BE2C (cell line): ENCODE measurements around the gene CCDC85B.

Experiments
- DNase-seq: peaks from one replicate; pipeline ENCODE4 v3.0.0-alpha.2; 2020
- H3K27me3 ChIP-seq: fragments of 250-450 bp; sonication (Bioruptor Pico); 2 replicates; pipeline ENCODE4 v1.5.1; 2020; ENCODE audit warnings: mild to moderate bottlenecking
- H3K36me3 ChIP-seq: fragments of 250-450 bp; sonication (Bioruptor Pico); 2 replicates; pipeline ENCODE4 v1.5.1; 2020; ENCODE audit warnings: mild to moderate bottlenecking
- H3K4me1 ChIP-seq: fragments of 250-450 bp; sonication (Bioruptor Pico); 2 replicates; pipeline ENCODE4 v1.5.1; 2020
- H3K4me3 ChIP-seq: 2 replicates; pipeline ENCODE4 v1.5.1; 2011; ENCODE audit warnings: low read depth, low read length
- H3K9me3 ChIP-seq: fragments of 250-450 bp; sonication (Bioruptor Pico); 2 replicates; pipeline ENCODE4 v1.5.1; 2020
- TF ChIP-seq, protein P1 (sequence below): IDR thresholded peaks from 2 replicates; pipeline ENCODE4 v1.5.1; 2012; ENCODE audit warnings: mild to moderate bottlenecking, low read depth, low read length

The CCDC85B gene

DNA sequence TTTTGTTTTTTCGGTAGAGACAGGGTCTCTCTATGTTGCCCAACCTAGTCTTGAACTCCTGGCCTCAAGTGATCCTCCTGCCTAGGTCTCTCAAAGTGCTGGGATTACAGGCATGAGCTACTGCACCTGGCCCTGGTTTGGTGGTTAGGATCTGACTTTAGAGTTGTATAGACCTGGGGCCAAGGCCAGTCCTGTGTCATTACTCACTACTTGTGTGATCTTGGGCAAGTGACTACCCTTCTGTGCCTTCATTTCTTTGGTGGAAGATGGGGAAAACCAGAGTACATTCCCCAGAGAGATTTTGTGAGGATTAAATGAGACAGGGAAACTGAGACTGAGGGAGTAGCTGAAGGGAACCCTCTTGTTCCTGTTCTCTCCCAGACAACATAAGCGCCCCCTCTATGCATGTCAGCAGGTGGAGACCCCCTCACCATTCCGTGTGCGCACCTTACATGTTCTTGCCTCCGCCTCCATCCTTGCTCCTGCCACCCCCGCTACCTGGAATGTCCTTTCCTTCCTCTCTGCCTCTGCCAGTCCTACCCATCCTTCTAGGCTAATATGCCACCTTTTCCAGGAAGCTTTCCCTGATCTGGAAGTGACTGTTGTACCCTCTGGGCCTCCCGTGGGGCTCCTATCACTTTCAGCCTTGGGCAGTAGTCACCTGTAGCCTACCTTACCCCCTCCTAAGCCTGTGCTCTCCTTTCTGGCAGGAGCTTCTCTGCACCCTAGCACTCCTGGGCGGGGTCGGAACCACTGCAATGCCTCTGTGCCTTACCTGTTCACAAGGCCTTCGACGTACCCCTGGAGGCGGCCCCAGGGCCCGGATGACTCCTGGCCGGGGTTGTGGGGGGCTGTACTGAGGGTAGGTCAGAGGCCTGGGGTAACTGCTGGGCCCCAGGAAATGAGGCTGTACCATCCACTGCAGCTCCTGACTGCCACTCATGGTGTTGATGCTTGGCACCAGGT lies 5.8 kb downstream of the CCDC85B start:
- H3K9me3 ChIP-seq, result no peaks in the 10 kb centered on the region; the same call in 1 of the 2 replicates
- no peaks in the 10 kb centered on the region; the same call in none of the 2 replicates for H3K4me1 ChIP-seq
- H3K27me3 ChIP-seq, result peaks cover 33% of the 10 kb centered on the region
- no peak for DNase-seq
- no peak overlapping the region for H3K4me3 ChIP-seq
- TF ChIP-seq, protein P1, sequence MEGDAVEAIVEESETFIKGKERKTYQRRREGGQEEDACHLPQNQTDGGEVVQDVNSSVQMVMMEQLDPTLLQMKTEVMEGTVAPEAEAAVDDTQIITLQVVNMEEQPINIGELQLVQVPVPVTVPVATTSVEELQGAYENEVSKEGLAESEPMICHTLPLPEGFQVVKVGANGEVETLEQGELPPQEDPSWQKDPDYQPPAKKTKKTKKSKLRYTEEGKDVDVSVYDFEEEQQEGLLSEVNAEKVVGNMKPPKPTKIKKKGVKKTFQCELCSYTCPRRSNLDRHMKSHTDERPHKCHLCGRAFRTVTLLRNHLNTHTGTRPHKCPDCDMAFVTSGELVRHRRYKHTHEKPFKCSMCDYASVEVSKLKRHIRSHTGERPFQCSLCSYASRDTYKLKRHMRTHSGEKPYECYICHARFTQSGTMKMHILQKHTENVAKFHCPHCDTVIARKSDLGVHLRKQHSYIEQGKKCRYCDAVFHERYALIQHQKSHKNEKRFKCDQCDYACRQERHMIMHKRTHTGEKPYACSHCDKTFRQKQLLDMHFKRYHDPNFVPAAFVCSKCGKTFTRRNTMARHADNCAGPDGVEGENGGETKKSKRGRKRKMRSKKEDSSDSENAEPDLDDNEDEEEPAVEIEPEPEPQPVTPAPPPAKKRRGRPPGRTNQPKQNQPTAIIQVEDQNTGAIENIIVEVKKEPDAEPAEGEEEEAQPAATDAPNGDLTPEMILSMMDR, result no peak
- H3K36me3 ChIP-seq, result no peaks in the 10 kb centered on the region

- Histone ChIP-seq H3K4me3 (no peak overlapping the region), H3K9me3 (no peaks in the 10 kb centered on the region; the same call in 1 of the 2 replicates), H3K27me3 (peaks cover 38% of the 10 kb centered on the region), H3K4me1 (no peaks in the 10 kb centered on the region; the same call in 1 of the 2 replicates), H3K36me3 (no peaks in the 10 kb centered on the region)
- TF ChIP-seq, protein P1, result no peak
- no peak for DNase-seq
These were observed 6.6 kb downstream of the CCDC85B start for GRCh38 chr11:65897020-65897471.

- Histone ChIP-seq H3K4me1 (no peaks in the 10 kb centered on the region; the same call in 1 of the 2 replicates), H3K4me3 (no peak overlapping the region), H3K27me3 (peaks cover 55% of the 10 kb centered on the region), H3K36me3 (no peaks in the 10 kb centered on the region), H3K9me3 (no peaks in the 10 kb centered on the region; the same call in 1 of the 2 replicates)
- no peak for DNase-seq
- TF ChIP-seq, protein P1, result no peak
These were observed 8.3 kb downstream of the CCDC85B start for GRCh38 chr11:65898656-65899355.

- Histone ChIP-seq H3K4me1 (no peaks in the 10 kb centered on the region), H3K36me3 (no peaks in the 10 kb centered on the region), H3K27me3 (peaks cover 56% of the 10 kb centered on the region), H3K9me3 (no peaks in the 10 kb centered on the region; the same call in 1 of the 2 replicates), H3K4me3 (no peak overlapping the region)
- TF ChIP-seq, protein P1, result no peak
- DNase-seq, result peak; percentile 47
These were observed 9.1 kb downstream of the CCDC85B start for GRCh38 chr11:65899356-65900124.

DNA sequence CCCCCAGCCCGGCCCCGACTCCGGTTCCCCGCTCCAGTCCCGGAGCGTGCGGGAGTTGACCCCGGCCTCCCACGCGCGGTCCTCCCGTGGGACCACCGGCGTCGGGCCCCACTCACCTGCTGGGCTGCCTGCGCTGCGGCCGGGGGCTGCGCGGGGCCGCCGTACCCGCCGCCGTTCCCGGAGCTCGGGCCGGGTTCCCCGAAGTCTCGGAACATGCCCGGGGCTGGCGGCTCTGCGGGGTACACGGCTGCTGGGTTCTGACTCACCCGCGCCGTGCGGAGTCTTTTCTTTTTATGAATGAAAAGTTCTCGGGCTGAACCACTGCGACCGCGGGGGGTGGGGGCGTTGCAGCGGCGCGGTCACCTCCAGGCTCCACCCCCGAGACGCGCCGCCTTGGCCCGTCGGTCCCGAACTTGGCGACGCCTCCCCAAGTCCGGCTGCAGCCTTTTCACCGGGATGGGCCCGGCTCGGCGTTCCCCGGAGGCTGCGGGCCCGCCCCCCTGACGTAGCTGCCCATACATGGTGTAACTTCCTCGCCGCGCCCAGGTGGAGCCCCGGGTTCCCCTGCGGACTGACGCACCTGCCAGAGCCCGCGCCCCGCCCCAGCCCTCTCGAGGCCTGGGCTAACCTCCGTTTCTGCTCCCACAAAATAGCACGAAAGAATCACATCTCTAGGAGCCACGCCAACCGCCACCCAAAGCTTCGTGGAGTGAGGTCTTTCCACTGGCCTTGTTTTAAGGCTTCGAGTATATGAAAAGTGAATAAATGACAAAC lies 9.8 kb downstream of the CCDC85B start, which contains the start of gene FOSL1:
FOSL1 (minus strand) TSS at position 264 of the 774 bp plus-strand sequence; CDS start at position 215, 49 bp downstream.
- Histone ChIP-seq H3K4me3 (peak within 1 kb of the TSS; percentile 25), H3K9me3 (no peaks in the 10 kb centered on the region; the same call in 1 of the 2 replicates), H3K36me3 (no peaks in the 10 kb centered on the region), H3K27me3 (peaks cover 56% of the 10 kb centered on the region), H3K4me1 (no peaks in the 10 kb centered on the region)
- DNase-seq, result no peak
- TF ChIP-seq, protein P1, result no peak
